HG02571 (cell line): ENCODE measurements around the gene NDUFA6.
"Not testable (repeated sequence)": the region's sequence is repeated elsewhere in the genome, so short reads cannot be mapped to it uniquely, and the experiment has no call there.

Experiments
- ATAC-seq: cut with Tn5 transposase; IDR thresholded peaks from one replicate; pipeline ENCODE4 v1.9.1; 2021; ENCODE audit warnings: mild to moderate bottlenecking, moderate library complexity; ENCODE audit not compliant: unreplicated experiment

Gene NDUFA6

DNA sequence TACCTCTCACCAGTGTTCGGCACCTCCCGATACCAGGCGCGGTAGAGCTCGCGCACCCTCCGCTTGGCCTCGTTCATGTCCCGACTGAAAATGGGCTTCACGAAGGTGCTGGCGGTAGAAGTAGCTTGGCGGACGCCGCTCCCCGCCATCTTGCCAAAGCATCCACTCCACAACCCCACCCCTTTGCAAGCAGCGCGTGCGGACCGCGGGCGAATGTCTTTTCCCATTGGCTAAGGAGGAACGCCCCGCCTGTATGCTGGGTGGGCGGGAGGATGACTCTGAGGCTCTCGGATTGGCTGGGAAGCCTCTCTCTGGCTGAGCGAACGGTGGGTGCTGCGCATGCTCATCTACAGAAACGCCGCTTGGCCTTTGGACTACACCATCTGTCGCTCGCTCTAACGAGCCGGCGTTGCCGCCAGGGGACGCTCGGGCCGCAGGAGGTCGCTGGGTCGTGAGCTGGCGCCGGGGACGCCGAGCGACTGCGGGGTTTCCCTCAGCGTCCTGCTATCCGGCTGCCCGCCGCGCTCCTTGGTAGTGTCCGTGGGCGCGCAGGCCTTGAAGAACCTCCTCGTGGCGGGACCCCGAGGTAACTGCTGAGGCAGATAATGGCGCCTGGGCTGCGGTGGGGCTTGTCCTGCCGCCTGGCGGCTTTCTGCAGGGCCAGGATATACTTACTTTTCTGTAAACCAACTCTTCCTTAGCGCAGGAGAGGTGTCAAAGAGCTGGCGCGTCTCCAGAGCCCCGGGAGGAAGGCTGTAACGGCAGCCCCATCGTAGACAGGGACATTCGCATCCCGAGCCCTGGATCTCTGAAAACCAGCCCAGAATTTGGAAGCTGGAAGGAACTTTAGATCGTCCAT is at the start of gene NDUFA6:
Gene NDUFA6 (minus strand): TSS at position 177 of the 859 bp plus-strand sequence. CDS start 28 bp downstream, at position 149.
- ATAC-seq, result peak; percentile 90

DNA sequence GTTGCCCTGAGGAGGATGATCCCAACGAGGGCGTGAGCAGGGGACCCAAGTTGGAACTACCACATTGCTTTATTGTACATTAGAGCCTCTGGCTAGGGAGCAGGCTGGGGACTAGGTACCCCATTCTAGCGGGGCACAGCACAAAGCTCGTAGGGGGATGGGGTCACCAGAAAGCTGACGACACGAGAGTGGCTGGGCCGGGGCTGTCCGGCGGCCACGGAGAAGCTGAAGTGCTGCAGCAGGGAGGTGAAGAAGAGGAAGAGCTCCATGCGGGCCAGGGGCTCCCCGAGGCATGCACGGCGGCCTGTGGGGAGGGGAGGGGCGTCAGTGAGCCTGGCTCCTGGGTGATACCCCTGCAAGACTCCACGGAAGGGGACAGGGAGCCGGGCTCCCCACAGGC is 49.6 kb upstream of the NDUFA6 start:
- not testable (repeated sequence) for ATAC-seq

DNA sequence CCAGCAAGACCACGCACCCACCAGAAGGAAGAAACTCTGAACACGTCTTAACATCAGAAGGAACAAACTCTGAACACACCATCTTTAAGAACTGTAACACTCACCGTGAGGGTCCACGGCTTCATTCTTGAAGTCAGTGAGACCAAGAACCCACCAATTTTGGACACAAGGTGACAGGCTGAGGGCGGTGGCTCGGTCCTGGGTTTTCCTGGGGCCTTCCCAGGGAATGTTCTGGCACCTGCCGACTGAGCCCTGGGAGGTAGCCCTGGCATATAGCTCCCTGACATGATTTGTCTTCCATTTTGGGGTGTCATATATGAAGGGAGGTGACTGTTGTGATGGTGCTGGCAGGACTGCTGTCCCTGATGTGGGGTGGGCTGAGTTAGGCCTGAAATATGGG is 48.9 kb upstream of the NDUFA6 start:
- ATAC-seq, result not testable (repeated sequence)

DNA sequence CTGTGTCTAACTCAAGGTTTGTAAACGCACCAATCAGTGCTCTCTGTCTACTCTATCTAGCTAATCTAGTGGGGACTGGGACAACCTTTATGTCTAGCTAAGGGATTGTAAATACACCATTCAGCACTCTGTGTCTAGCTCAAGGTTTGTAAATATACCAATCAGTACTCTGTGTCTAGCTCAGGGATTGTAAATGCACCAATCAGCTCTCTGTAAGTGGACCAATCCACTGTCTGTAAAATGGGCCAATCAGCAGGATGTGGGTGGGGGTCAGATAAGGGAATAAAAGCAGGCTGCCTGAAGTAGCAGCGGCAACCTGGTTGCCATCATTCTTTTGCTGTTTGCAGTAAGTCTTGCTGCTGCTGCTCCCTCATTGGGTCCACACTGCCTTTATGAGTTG is 48.4 kb upstream of the NDUFA6 start:
- no peak for ATAC-seq

DNA sequence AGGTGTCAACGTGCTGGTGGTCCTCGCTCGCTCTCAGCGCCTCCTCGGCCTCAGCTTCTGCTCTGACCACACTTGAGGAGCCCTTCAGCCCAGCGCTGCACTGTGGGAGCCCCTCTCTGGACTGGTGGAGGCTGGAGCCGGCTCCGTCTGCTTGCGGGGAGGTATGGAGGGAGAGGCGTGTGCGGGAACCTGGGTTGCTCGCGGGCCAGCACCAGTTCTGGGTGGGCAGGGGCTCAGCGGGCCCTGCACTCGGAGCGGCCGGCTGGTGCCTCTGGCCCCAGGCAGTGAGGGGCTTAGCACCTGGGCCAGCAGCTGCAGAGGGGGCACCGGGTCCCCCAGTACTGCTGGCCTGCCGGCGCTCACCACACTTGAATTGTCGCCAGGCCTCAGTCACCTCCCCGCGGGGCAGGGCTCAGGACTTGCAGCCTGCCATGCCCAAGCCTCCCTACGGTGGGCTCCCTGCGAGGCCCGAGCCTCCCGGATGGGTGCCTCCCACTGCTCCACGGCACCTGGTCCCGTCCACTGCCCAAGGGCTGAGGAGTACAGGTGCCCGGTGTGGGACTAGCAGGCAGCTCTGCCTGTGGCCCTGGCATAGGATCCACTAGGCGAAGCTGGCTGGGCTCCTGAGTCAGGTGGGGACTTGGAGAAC is 47.7 kb upstream of the NDUFA6 start:
- ATAC-seq, result no peak

DNA sequence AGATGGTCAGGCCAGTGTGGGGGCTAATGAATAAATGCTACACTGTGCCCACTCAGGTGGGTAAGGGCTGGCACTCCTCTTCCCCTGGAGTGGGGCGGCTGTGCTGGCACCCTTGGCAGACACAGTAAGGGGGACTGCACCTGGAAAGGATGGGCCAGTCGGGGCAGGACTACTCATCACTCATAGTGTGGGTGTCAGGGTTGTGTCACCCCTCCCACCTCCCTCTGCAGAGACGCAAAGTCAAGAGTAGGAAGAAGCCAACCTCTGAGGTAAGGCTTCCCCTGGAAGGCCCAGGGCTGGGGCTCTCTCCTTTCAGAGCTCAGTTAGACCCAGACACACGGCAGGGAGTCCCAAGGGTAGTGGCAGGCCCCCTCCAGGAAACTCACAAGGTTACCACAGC is 45.1 kb upstream of the NDUFA6 start:
- not testable (repeated sequence) for ATAC-seq

DNA sequence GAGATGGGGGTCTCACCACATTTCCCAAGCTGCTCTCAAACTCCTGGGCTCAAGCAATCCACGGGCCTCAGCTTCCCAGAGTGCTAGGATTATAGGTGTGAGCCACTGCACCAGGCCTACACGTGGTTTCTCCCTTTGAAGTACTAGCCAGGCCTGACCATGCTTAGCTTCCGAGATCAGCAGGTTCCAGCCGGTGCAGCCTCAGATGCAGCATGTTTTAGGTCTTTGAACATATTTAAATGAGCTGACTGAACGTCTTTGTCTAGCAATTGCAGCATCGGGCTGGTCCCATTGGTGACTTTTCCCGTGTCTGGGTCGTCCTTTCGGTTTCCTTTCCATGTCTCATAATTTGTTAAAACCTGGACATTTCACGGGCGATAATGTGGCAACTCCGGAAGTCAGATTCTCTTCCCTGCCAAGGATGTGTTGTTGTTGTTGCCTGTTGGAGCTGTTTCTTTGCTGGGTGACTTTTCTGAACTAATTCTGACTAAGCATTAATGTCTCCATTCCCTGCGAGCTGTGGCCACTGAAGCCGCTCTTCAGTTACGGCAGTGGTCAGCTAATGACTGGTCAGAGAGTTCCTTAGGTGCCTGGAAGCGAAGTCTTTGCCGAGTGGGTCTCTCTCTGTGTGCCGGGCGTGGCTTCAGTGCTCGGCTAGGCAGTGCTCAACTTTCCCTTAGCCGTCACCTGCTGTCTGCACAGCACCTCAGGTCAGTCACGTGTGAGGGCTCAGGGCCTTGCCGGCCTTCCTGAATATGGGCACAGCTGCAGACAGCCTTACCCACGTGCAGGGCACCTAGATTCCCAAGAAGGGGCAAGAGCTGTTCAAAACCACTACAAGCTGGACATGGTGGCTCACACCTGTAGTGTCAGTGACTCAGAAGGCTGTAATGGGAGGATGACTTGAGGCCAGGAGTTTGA is 43.8 kb upstream of the NDUFA6 start:
- no peak for ATAC-seq

DNA sequence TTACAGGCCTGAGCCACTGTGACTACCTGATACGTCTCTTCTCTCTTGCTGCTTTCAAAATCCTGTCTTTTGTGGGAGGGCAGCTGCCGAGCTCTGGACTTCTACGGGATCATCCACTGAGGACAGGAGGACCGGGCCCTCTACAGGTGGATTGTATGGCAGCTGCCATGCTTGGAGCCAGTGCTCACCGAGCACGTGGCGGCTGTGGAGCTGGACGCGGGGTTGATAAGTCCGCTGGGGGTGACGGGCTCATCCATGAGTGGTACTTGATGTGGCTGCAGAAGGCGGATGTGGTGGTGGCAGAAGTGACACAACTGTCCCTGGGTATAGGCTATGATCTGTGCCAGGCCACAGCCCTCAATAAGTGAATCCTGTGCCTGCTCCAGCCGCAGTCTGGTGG is 41.9 kb upstream of the NDUFA6 start:
- no peak for ATAC-seq

DNA sequence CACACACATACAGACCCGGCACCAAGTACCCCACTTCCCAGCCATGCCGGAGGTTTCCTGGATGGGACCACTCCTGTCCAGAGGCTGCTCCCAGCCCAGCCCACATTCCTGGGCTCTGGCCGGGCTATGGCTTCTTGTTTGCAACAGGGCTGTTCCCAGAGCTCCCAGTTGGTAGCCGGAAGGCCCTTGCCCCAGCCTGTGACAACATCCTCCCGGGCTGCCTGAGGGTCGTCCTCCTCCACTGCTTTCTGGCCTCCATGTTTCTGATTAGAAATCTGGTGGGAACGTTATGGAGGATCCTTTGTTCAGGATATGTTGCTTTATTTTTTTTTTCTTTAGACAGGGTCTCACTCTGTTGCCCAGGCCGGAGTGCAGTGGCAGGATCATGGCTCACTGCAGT is 41.0 kb upstream of the NDUFA6 start:
- no peak for ATAC-seq

DNA sequence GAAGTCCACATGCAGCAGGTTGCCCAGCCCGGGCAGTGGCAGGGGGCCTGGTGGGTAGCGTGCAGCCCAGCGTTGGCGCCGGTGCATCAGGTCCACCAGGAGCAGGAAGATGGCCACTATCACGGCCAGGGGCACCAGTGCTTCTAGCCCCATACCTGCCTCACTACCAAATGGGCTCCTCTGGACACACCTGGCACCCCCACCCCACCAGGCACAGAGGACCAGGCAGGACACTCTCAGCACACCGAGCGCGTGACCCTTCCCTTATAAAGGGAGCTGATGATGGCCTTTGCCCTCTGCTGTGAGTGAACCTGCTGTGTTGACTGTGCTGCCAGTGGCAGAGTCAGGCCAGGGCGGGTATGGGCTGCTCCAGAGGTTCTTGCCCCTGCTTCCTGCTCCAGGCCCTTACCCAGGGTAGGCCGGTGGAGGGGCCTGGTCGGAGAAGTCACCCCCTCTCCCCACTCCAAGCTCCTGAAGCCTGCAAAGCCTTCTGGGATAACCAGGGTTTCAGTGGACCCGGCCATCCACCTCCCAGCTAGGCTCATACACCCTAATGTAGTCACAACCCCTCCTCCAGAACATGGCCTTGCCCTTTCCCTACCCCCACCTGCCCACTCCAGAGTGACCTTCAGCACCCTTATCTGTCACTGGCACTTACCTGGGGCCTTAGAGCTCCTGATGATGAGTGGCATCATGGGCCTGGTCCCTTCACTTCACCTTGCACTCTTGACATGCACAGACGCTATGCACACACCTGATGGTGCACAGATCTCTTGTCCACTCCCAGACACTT is 40.3 kb upstream of the NDUFA6 start, which contains the start of gene CYP2D6:
Gene CYP2D6 (minus strand): TSS at position 172 of the 793 bp plus-strand sequence. CDS start 19 bp downstream, at position 153.
- ATAC-seq, result not testable (repeated sequence)

DNA sequence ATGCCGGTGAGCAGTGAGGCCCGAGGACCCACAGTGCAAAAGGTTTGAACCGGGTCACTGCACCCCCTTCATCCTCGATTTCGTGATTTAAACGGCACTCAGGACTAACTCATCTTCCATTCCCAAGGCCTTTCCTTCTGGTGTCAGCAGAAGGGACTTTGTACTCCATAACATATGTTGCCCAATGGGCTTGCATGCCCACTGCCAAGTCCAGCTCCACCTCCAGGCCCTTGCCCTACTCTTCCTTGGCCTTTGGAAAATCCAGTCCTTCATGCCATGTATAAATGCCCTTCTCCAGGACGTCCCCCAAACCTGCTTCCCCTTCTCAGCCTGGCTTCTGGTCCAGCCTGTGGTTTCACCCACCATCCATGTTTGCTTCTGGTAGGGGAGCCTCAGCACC is 39.6 kb upstream of the NDUFA6 start:
- not testable (repeated sequence) for ATAC-seq

DNA sequence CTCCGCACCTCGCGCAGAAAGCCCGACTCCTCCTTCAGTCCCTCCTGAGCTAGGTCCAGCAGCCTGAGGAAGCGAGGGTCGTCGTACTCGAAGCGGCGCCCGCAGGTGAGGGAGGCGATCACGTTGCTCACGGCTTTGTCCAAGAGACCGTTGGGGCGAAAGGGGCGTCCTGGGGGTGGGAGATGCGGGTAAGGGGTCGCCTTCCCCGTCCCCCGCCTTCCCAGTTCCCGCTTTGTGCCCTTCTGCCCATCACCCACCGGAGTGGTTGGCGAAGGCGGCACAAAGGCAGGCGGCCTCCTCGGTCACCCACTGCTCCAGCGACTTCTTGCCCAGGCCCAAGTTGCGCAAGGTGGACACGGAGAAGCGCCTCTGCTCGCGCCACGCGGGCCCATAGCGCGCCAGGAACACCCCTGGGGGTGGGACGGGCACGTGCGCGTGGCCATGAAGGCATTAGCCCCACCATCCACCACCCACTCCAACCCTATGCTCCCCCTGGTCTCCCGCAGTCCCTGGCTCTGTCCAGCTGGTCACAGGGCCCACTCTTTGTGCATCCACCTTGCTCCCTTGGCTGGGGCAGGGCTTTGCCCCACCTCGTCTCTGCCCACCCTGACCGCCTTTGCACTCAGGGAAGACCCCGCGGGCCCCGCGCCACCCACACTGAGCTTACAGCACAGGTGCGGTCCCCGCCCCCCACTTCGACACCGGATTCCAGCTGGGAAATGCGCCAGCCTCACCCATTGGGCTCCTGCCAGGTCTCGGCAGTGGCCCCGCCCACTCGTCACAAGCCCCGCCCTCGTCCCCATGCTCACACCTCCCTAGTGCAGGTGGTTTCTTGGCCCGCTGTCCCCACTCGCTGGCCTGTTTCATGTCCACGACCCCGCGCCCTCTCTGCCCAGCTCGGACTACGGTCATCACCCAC is 38.5 kb upstream of the NDUFA6 start:
- not testable (repeated sequence) for ATAC-seq

DNA sequence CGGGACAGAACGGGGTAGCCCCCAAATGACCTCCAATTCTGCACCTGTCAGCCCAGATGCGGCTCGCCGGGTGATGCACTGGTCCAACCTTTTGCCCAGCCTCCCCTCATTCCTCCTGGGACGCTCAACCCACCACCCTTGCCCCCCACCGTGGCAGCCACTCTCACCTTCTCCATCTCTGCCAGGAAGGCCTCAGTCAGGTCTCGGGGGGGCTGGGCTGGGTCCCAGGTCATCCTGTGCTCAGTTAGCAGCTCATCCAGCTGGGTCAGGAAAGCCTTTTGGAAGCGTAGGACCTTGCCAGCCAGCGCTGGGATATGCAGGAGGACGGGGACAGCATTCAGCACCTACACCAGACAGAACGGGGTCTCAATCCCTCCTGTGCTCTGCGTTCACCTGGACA is 37.4 kb upstream of the NDUFA6 start:
- ATAC-seq, result not testable (repeated sequence)

DNA sequence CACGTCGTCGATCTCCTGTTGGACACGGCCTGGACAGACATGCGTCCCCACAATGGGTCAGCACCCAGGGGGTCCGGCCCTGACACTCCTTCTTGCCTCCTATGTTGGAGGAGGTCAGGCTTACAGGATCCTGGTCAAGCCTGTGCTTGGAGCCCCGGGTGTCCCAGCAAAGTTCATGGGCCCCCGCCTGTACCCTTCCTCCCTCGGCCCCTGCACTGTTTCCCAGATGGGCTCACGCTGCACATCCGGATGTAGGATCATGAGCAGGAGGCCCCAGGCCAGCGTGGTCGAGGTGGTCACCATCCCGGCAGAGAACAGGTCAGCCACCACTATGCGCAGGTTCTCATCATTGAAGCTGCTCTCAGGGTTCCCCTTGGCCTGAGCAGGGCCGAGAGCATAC is 37.0 kb upstream of the NDUFA6 start:
- no peak for ATAC-seq

DNA sequence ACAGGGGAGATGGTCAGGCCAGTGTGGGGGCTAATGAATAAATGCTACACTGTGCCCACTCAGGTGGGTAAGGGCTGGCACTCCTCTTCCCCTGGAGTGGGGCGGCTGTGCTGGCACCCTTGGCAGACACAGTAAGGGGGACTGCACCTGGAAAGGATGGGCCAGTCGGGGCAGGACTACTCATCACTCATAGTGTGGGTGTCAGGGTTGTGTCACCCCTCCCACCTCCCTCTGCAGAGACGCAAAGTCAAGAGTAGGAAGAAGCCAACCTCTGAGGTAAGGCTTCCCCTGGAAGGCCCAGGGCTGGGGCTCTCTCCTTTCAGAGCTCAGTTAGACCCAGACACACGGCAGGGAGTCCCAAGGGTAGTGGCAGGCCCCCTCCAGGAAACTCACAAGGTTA is 33.0 kb upstream of the NDUFA6 start:
- ATAC-seq, result not testable (repeated sequence)

DNA sequence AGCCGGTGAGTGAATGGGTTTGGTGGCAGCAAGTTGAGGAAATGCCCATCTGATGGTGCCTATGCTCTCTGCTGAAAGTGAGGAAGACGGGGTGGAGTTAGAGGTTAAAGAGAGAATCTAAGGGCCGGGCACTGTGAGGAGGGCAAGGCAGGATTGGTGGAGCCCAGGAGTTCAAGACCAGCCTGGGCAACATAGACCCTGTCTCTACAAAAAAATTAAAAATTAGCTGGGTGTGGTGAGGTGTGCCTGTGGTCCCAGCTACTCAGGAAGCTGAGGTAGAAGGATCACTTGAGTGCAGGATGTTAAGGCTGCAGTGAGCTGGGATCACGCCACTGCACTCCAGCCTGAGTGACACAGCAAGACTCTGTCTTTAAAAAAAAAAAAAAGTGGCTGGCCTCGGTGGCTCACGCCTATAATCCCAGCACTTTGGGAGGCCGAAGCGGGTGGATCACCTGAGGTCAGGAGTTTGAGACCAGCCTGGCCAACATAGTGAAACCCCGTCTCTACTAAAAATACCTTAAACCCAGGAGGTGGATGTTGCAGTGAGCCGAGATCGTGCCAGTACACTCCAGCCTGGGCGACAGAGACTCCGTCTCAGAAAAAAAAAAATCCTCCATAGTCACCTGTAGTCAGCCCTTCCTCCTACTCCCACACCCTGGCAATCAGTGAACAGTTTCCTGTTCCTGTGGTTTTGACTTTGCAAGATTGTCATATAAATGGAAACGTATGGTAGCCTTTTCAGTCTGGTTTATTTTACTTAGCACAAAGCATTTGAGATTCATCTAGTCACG is 29.9 kb upstream of the NDUFA6 start:
- not testable (repeated sequence) for ATAC-seq

DNA sequence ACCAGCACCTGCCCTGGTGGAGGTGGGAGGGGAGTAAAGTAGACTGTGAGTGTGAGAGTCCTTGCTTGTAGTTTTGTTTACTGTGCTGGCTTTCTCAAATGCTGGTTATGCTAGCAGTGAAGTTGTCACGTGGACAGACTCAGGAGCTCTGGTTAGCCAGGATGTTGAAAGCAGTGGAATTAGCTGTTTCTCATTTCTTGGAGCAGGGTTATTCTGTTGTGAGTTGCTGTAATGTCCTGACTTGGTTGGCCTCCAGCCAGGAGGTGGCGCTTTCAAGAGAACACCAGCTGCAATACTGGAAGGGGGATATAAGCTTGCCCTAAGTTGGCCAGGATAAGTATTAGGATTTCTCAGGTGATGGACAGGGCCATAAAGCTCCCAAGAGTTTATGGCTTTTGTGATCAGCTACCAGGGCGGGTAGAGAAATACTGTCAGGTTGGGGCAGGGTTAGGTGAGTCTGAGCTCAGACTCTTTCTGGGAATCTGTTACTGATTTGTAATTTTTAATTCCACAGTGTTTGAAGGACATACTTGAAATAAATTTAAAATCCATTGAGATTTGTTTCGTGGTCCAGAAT is 26.4 kb upstream of the NDUFA6 start:
- ATAC-seq, result no peak

DNA sequence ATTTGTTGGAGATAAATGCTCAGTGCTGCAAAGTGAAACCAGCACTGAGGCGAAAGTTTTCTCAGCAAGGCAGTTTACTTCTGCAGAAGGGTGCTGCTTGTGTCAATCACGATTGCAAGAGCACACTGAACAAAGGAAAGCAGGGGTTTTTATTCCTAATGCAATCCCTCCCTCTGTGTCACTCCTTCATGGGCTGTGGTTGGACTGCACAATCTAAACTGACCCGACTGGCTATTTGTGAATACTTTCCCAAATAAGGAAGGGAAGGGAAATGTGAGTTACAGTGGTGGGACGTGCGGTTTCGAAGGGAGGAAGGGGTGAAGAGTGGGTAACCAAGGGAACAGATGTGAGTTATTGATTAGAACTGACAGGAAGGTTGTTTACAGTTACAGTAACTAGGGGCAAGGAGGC is 24.9 kb upstream of the NDUFA6 start:
- ATAC-seq, result not testable (repeated sequence)
